Neural progenitor cell (in vitro differentiated cells): ENCODE measurements around the gene TBCK. TPM values are rescaled to one million over a fixed set of nuclear protein-coding genes. Genes with fewer than 3 reads are reported as not detected.
A peak's percentile ranks its signal among the peaks of the same experiment; 100 is the strongest.

Experiments used
- DNase-seq: peaks from one replicate; pipeline ENCODE4 v3.0.0-alpha.2; 2016; ENCODE audit warnings: low spot score
- H2AFZ ChIP-seq: fragments of 200-600 bp; sonication (generic); replicated peaks from 2 replicates; pipeline ENCODE4 v1.6.1; 2016; ENCODE audit warnings: antibody characterized with exemption
- H3F3A ChIP-seq: fragments of 200-600 bp; sonication (generic); 2 replicates; pipeline ENCODE4 v1.6.1; 2016; ENCODE audit warnings: antibody characterized with exemption, low read depth
- H3K27ac ChIP-seq: fragments of 200-600 bp; sonication (generic); 2 replicates; pipeline ENCODE4 v1.5.1; 2016; ENCODE audit warnings: mild to moderate bottlenecking
- H3K27me3 ChIP-seq: fragments of 200-600 bp; sonication (generic); 2 replicates; pipeline ENCODE4 v1.6.1; 2016; ENCODE audit warnings: mild to moderate bottlenecking, moderate library complexity
- H3K36me3 ChIP-seq: fragments of 200-600 bp; sonication (generic); 2 replicates; pipeline ENCODE4 v1.5.1; 2016
- H3K4me1 ChIP-seq: fragments of 200-600 bp; sonication (generic); 2 replicates; pipeline ENCODE4 v1.6.1; 2016; ENCODE audit warnings: mixed run types
- H3K4me2 ChIP-seq: fragments of 200-600 bp; sonication (generic); 2 replicates; pipeline ENCODE4 v1.6.1; 2016
- H3K4me3 ChIP-seq: fragments of 200-600 bp; sonication (generic); 2 replicates; pipeline ENCODE4 v1.5.1; 2016
- H3K79me2 ChIP-seq: fragments of 200-600 bp; sonication (generic); 2 replicates; pipeline ENCODE4 v1.6.1; 2016; ENCODE audit warnings: low read depth
- H3K9ac ChIP-seq: fragments of 200-600 bp; sonication (generic); 2 replicates; pipeline ENCODE4 v1.6.1; 2016
- H3K9me3 ChIP-seq: fragments of 200-600 bp; sonication (generic); 2 replicates; pipeline ENCODE4 v1.5.1; 2016; ENCODE audit warnings: low read depth
- H4K20me1 ChIP-seq: fragments of 200-600 bp; sonication (generic); 2 replicates; pipeline ENCODE4 v1.6.1; 2016; ENCODE audit warnings: low read depth
- H3K27ac Mint-ChIP-seq: 3 replicates; pipeline ENCODE4 v1.8.0; 2021; ENCODE audit warnings: mixed read lengths
- H3K27me3 Mint-ChIP-seq: 2 replicates; pipeline ENCODE4 v1.8.0; 2022; ENCODE audit warnings: low read depth, mild to moderate bottlenecking, inconsistent platforms, moderate library complexity, mixed read lengths; ENCODE audit not compliant: insufficient read depth
- H3K36me3 Mint-ChIP-seq: 3 replicates; pipeline ENCODE4 v1.8.0; 2021; ENCODE audit warnings: mixed read lengths
- H3K4me1 Mint-ChIP-seq: 3 replicates; pipeline ENCODE4 v1.8.0; 2021; ENCODE audit warnings: mixed read lengths
- H3K4me3 Mint-ChIP-seq: 3 replicates; pipeline ENCODE4 v1.8.0; 2021; ENCODE audit warnings: mild to moderate bottlenecking, moderate library complexity, mixed read lengths
- H3K9me3 Mint-ChIP-seq: 3 replicates; pipeline ENCODE4 v1.8.0; 2020; ENCODE audit warnings: mixed read lengths
- EZH2 ChIP-seq: fragments of 200-600 bp; sonication (generic); IDR thresholded peaks from 2 replicates; pipeline ENCODE4 v1.6.1; 2017; ENCODE audit warnings: antibody characterized with exemption, mild to moderate bottlenecking, moderate library complexity
- EZH2phosphoT487 ChIP-seq: fragments of 200-600 bp; sonication (generic); IDR thresholded peaks from 2 replicates; pipeline ENCODE4 v1.6.1; 2017; ENCODE audit warnings: antibody characterized with exemption
- total RNA-seq: library from RNA; depleted of rRNA; stranded (reverse); fragments of >200 nt; gene quantifications from 2 replicates; pipeline ENCODE4 v1.2.3, GENCODE V29; 2015; ENCODE audit warnings: low replicate concordance
- TF ChIP-seq, protein P1 (sequence below): fragments of 200-600 bp; sonication (generic); IDR thresholded peaks from 2 replicates; pipeline ENCODE4 v1.5.1; 2017; ENCODE audit warnings: antibody characterized with exemption, mild to moderate bottlenecking

Gene TBCK
- total RNA-seq, 1 donor from 2014 or later: 69.8 TPM

DNA sequence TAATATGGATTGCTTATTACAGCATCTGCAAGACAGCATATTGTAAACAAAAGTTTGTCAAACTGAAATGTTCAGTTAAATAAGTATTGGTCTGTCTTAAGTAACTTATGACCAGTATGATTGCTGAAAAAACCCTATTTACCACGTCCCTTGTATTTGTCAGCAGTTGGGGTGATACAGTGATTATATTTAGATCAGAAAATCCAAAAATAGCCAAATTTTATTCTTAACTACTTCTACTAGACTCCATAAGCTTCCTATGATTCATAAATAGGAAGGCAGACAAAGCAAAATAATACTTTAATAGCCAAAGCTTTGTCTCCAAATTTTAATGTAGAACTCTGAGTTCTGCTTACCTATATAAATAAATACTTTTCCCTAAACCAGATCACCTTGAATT, 45.3 kb downstream of the TBCK start:
- Histone ChIP-seq H3K4me2 (no peak overlapping the region), H3K27ac (no peak overlapping the region), H3K9me3 (no peaks in the 10 kb centered on the region), H3K4me1 (no peaks in the 10 kb centered on the region), H4K20me1 (peaks cover 4% of the 10 kb centered on the region), H3K36me3 (no peaks in the 10 kb centered on the region), H3K79me2 (no peaks in the 10 kb centered on the region), H2AFZ (no peak overlapping the region), H3K4me3 (no peak overlapping the region), H3K9ac (no peak overlapping the region), H3K27me3 (no peaks in the 10 kb centered on the region), H3F3A (no peaks in the 10 kb centered on the region)
- no peak overlapping the region for H3K27ac Mint-ChIP-seq
- no peak overlapping the region for H3K4me3 Mint-ChIP-seq
- no peaks in the 10 kb centered on the region for H3K36me3 Mint-ChIP-seq
- H3K27me3 Mint-ChIP-seq: no peaks in the 10 kb centered on the region
- no peak for TF ChIP-seq EZH2phosphoT487
- TF ChIP-seq, protein P1, sequence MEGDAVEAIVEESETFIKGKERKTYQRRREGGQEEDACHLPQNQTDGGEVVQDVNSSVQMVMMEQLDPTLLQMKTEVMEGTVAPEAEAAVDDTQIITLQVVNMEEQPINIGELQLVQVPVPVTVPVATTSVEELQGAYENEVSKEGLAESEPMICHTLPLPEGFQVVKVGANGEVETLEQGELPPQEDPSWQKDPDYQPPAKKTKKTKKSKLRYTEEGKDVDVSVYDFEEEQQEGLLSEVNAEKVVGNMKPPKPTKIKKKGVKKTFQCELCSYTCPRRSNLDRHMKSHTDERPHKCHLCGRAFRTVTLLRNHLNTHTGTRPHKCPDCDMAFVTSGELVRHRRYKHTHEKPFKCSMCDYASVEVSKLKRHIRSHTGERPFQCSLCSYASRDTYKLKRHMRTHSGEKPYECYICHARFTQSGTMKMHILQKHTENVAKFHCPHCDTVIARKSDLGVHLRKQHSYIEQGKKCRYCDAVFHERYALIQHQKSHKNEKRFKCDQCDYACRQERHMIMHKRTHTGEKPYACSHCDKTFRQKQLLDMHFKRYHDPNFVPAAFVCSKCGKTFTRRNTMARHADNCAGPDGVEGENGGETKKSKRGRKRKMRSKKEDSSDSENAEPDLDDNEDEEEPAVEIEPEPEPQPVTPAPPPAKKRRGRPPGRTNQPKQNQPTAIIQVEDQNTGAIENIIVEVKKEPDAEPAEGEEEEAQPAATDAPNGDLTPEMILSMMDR: no peak
- no peak for TF ChIP-seq EZH2
- H3K4me1 Mint-ChIP-seq: no peaks in the 10 kb centered on the region
- no peak for DNase-seq
- H3K9me3 Mint-ChIP-seq: no peaks in the 10 kb centered on the region

DNA sequence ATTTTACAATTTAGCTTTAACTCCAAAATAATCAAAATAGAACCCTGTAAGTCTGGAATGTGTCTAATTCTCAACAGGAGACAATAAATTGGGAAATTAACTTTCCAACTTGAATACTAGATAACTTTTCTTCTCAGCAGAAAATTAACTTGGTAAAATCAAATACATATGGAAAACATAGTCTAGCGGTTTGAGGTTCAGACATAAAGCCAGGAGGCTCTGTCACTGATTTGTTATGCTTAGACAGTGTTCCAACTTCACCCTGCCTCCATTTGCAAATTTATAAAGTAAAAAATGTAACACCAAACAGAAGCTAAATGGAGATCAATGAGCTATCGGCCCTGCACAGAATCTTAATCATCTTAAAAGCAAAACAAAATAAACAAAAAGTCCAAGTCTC, 46.3 kb downstream of the TBCK start:
- no peaks in the 10 kb centered on the region for H3K27me3 Mint-ChIP-seq
- H3K36me3 Mint-ChIP-seq: no peaks in the 10 kb centered on the region
- no peak overlapping the region for H3K27ac ChIP-seq
- H3K4me2 ChIP-seq: no peak overlapping the region
- H3K27ac Mint-ChIP-seq: no peak overlapping the region
- H4K20me1 ChIP-seq: peaks cover 4% of the 10 kb centered on the region
- H3K4me3 Mint-ChIP-seq: no peak overlapping the region
- H3K9me3 ChIP-seq: no peaks in the 10 kb centered on the region
- no peaks in the 10 kb centered on the region for H3K4me1 Mint-ChIP-seq
- no peaks in the 10 kb centered on the region for H3K4me1 ChIP-seq
- DNase-seq: no peak
- H3K4me3 ChIP-seq: no peak overlapping the region
- no peaks in the 10 kb centered on the region for H3K79me2 ChIP-seq
- H3K9ac ChIP-seq: peak overlapping the region; percentile 7
- H3K9me3 Mint-ChIP-seq: no peaks in the 10 kb centered on the region
- H3K27me3 ChIP-seq: no peaks in the 10 kb centered on the region
- no peak overlapping the region for H2AFZ ChIP-seq
- no peaks in the 10 kb centered on the region for H3K36me3 ChIP-seq
- H3F3A ChIP-seq: no peaks in the 10 kb centered on the region
- TF ChIP-seq, protein P1: no peak
- TF ChIP-seq EZH2phosphoT487 (no peak), EZH2 (no peak)

DNA sequence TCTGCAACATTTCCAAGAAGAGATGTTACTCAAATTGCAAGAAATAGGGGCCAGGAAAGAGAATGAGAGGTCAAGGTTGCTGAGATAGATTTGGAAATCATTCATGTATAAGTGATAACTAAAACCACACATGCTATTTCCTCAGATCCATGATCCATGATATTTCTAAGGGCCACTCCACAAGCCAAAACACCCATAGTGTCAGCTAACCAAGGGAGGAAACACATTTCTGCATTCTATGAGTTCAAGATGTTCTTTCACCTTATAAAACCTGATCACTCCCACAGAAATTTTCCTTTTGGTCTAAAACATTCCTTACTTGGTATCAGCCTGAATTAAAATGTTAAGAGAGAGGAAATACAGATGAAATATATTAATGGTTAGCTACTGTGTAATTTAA, 47.2 kb downstream of the TBCK start:
- Histone ChIP-seq H3K79me2 (no peaks in the 10 kb centered on the region), H3K9me3 (no peaks in the 10 kb centered on the region), H2AFZ (no peak overlapping the region), H3K27ac (no peak overlapping the region), H3K4me3 (no peak overlapping the region), H3K27me3 (no peaks in the 10 kb centered on the region), H3K4me2 (no peak overlapping the region), H3K9ac (no peak overlapping the region), H3K36me3 (no peaks in the 10 kb centered on the region), H4K20me1 (peaks cover 4% of the 10 kb centered on the region), H3K4me1 (no peaks in the 10 kb centered on the region), H3F3A (no peaks in the 10 kb centered on the region)
- H3K36me3 Mint-ChIP-seq: no peaks in the 10 kb centered on the region
- H3K4me3 Mint-ChIP-seq: no peak overlapping the region
- no peak overlapping the region for H3K27ac Mint-ChIP-seq
- DNase-seq: no peak
- H3K27me3 Mint-ChIP-seq: no peaks in the 10 kb centered on the region
- no peaks in the 10 kb centered on the region for H3K9me3 Mint-ChIP-seq
- H3K4me1 Mint-ChIP-seq: no peaks in the 10 kb centered on the region
- TF ChIP-seq, protein P1: no peak
- no peak for TF ChIP-seq EZH2phosphoT487
- no peak for TF ChIP-seq EZH2
